K562 (cell line): ENCODE measurements around the gene GRIK2. TPM values are rescaled to one million over a fixed set of nuclear protein-coding genes. Genes with fewer than 3 reads are reported as not detected.

Source experiments
- ATAC-seq: fragments of 200-7000 bp; cut with Tn5 transposase; 3 replicates; pipeline ENCODE4 v1.9.1; 2020; ENCODE audit warnings: moderate library complexity
- BruUV-seq: library from RNA; stranded (reverse); fragments of 400-500 nt; replicated peaks from 2 replicates; lab custom pipeline; 2021; lab: Mats Ljungman, UMichigan
- CTCF ChIA-PET: fragments of 300-600 bp; formaldehyde crosslinking; extraction: SDS; loops from one replicate; lab custom pipeline; 2021; ENCODE audit warnings: low intra/inter-chr PET ratio; lab: Yijun Ruan, JAX
- POLR2A ChIA-PET: fragments of 300-600, 350-650 bp; sonication (Branson Sonifier 250); formaldehyde crosslinking; extraction: SDS; loops from one replicate; lab custom pipeline; 2021; ENCODE audit warnings: antibody characterized with exemption, inconsistent platforms; lab: Yijun Ruan, JAX
- DNase-seq, 4 experiments: peaks; one replicate each; pipeline versions ENCODE4 v3.0.0 to v3.0.0-alpha.2; 2011 to 2018; ENCODE audit warnings: low spot score in 3 of 4, mixed read lengths in 3 of 4; ENCODE audit errors: extremely low read depth in 1 of 4
- FAIRE-seq: peaks from 2 replicates; lab custom pipeline; 2011; peaks lifted over from hg19 to GRCh38; lab: Jason Lieb, UNC
- H2AFZ ChIP-seq: 2 replicates; pipeline ENCODE4 v1.6.0; 2011; ENCODE audit warnings: low read depth, low read length, control low read depth, inconsistent platforms
- H3K27ac ChIP-seq: fragments of 200-600 bp; 3 replicates; pipeline ENCODE4 v1.8.0; 2011; ENCODE audit warnings: low read depth, mild to moderate bottlenecking, control low read depth, inconsistent platforms, low read length, moderate library complexity, mixed read lengths; ENCODE audit errors: extremely low read depth
- H3K27me3 ChIP-seq, 2 experiments: fragments of 300-600 bp in 1 of 2; 2 replicates in 1 of 2; 3 replicates in 1 of 2; pipeline versions ENCODE4 v1.6.0 to v1.8.0; 2011; ENCODE audit warnings: inconsistent platforms in 2 of 2, low read length in 2 of 2, mild to moderate bottlenecking in 1 of 2, mixed read lengths in 1 of 2, moderate library complexity in 1 of 2; ENCODE audit not compliant: control insufficient read depth in 2 of 2, insufficient read depth in 2 of 2
- H3K36me3 ChIP-seq: fragments of 300-600 bp; 3 replicates; pipeline ENCODE4 v1.8.0; 2011; ENCODE audit warnings: mild to moderate bottlenecking, low read length, inconsistent platforms; ENCODE audit not compliant: control insufficient read depth, insufficient read depth
- H3K4me1 ChIP-seq, 2 experiments: fragments of 200-600 bp in 1 of 2; replicated peaks in 1 of 2; 2 replicates in 1 of 2; 3 replicates in 1 of 2; pipeline versions ENCODE4 v1.5.1 to v1.8.0; 2011; ENCODE audit warnings: inconsistent platforms in 2 of 2, low read length in 2 of 2, mild to moderate bottlenecking in 1 of 2, mixed read lengths in 1 of 2, moderate library complexity in 1 of 2; ENCODE audit not compliant: control insufficient read depth in 2 of 2, insufficient read depth in 2 of 2
- H3K4me2 ChIP-seq: 2 replicates; pipeline ENCODE4 v1.6.1; 2011; ENCODE audit warnings: low read length, control low read depth, inconsistent platforms, mixed read lengths; ENCODE audit not compliant: insufficient read depth
- H3K4me3 ChIP-seq: fragments of 200-600 bp; sonication (generic), shearing (Covaris generic); 2 replicates; pipeline ENCODE4 v1.5.1; 2016; ENCODE audit warnings: control low read depth, inconsistent platforms
- H3K79me2 ChIP-seq: fragments of 200-600 bp; 3 replicates; pipeline ENCODE4 v1.8.0; 2011; ENCODE audit warnings: low read length, inconsistent platforms; ENCODE audit not compliant: control insufficient read depth, insufficient read depth
- H3K9ac ChIP-seq, 2 experiments: 2 replicates each; pipeline versions ENCODE4 v1.6.0 to v1.6.1; 2011; ENCODE audit warnings: low read depth in 2 of 2, low read length in 2 of 2, control low read depth in 1 of 2, inconsistent platforms in 1 of 2, mild to moderate bottlenecking in 1 of 2, mixed read lengths in 1 of 2; ENCODE audit not compliant: insufficient read depth in 1 of 2
- H3K9me1 ChIP-seq: one replicate; pipeline ENCODE4 v1.6.0; 2011; ENCODE audit warnings: inconsistent platforms, mild to moderate bottlenecking, low read length, moderate library complexity; ENCODE audit not compliant: control insufficient read depth, insufficient read depth
- H3K9me3 ChIP-seq: replicated peaks from 2 replicates; pipeline ENCODE4 v1.5.1; 2011; ENCODE audit warnings: low read depth, low read length, inconsistent platforms; ENCODE audit not compliant: control insufficient read depth, insufficient read depth
- H4K20me1 ChIP-seq: replicated peaks from 2 replicates; pipeline ENCODE4 v1.6.1; 2011; ENCODE audit warnings: low read length, inconsistent platforms, mixed read lengths; ENCODE audit not compliant: control insufficient read depth, insufficient read depth
- ARHGAP35 ChIP-seq: fragments of 450-650 bp; IDR thresholded peaks from 2 replicates; pipeline ENCODE4 v1.6.1; 2018; ENCODE audit not compliant: partially characterized antibody
- CBFA2T2 ChIP-seq: fragments of 450-650 bp; conservative IDR thresholded peaks from 2 replicates; pipeline ENCODE4 v1.6.1; 2017; ENCODE audit warnings: mild to moderate bottlenecking
- DIDO1 ChIP-seq: fragments of 450-650 bp; IDR thresholded peaks from 2 replicates; pipeline ENCODE4 v1.6.1; 2016; ENCODE audit warnings: low read depth, missing biosample characterization, missing genetic modification characterization
- LARP7 ChIP-seq: fragments of 450-650 bp; IDR thresholded peaks from 2 replicates; pipeline ENCODE4 v1.6.1; 2016
- MCM3 ChIP-seq: fragments of 450-650 bp; IDR thresholded peaks from 2 replicates; pipeline ENCODE4 v1.6.1; 2016
- MECOM ChIP-seq: fragments of 250-450 bp; sonication (Bioruptor Pico); IDR thresholded peaks from 2 replicates; pipeline ENCODE4 v1.8.0; 2022; ENCODE audit warnings: inconsistent platforms
- NFIX ChIP-seq: fragments of 250-450 bp; sonication (Bioruptor Pico); IDR thresholded peaks from 2 replicates; pipeline ENCODE4 v1.4.0; 2020; ENCODE audit warnings: low read depth, mild to moderate bottlenecking, moderate library complexity
- PTBP1 ChIP-seq: fragments of 200-400 bp; formaldehyde crosslinking; IDR thresholded peaks from 2 replicates; pipeline ENCODE4 v1.6.1; 2017; ENCODE audit warnings: low read depth, low read length
- SAP30 ChIP-seq: fragments of 200-600 bp; sonication (generic); IDR thresholded peaks from 2 replicates; pipeline ENCODE4 v1.6.1; 2012; ENCODE audit warnings: borderline replicate concordance, low read depth, mild to moderate bottlenecking, moderate library complexity, low read length, control low read depth, inconsistent platforms; ENCODE audit not compliant: insufficient read depth, poor library complexity, severe bottlenecking
- SREBF2 ChIP-seq: sonication (generic); formaldehyde crosslinking; IDR thresholded peaks from 2 replicates; pipeline ENCODE4 v1.4.0; 2020; ENCODE audit warnings: mild to moderate bottlenecking, missing genetic modification reagents
- YBX1 ChIP-seq: fragments of 450-650 bp; IDR thresholded peaks from 2 replicates; pipeline ENCODE4 v1.7.1; 2016; ENCODE audit warnings: mild to moderate bottlenecking
- ZNF3 ChIP-seq: fragments of 250-450 bp; sonication (Bioruptor Pico); IDR thresholded peaks from 2 replicates; pipeline ENCODE4 v1.5.0; 2021; ENCODE audit warnings: mild to moderate bottlenecking, moderate library complexity
- ZNF395 ChIP-seq: fragments of 200-800 bp; sonication (Bioruptor generic); IDR thresholded peaks from 2 replicates; pipeline ENCODE4 v1.6.1; 2017; ENCODE audit warnings: missing genetic modification characterization, missing compliant biosample characterization
- WGBS: fragments of 100-300 bp; shearing (Covaris generic); methylation state at CpG from one replicate; pipeline ENCODE4 v1.1.6; 2016; ENCODE audit warnings: low coverage, mixed read lengths; ENCODE audit not compliant: insufficient coverage; ENCODE audit errors: missing lambda C conversion rate; 5-methylcytosine and 5-hydroxymethylcytosine counted together
- in situ Hi-C: fragments of 300-500 bp; cut with MboI; formaldehyde crosslinking; loops from 4 replicates; pipeline ENCODE4 v1.15.0; 2018; ENCODE audit warnings: inconsistent platforms, mixed read lengths
- intact Hi-C: fragments of 100-400 bp; cut with micrococcal nuclease; formaldehyde crosslinking; loops from 2 replicates; pipeline ENCODE4 v1.14.2; 2022
- polyA plus RNA-seq, 8 experiments: library from polyadenylated mRNA; depleted of rRNA in 4 of 8; stranded (reverse) in 5 of 8; unstranded in 3 of 8; fragments of >200 nt; fragmentation: Nextera tagmentation in 2 of 8; fragmentation: Illumina TruSeq in 1 of 8; extraction: Ambion mirVana in 2 of 8; extraction: Trizol in 1 of 8; gene quantifications; 2 replicates each; pipeline versions ENCODE4 v1.2.1 to v1.2.3, GENCODE V29; 2011 to 2014; ENCODE audit warnings: inconsistent platforms in 1 of 8, missing spikeins in 1 of 8
- total RNA-seq, 7 experiments: library from RNA; depleted of rRNA in 6 of 7; stranded (reverse); fragments of >200 nt in 6 of 7; fragmentation: Illumina TruSeq in 2 of 7; extraction: Trizol in 2 of 7; gene quantifications; 2 replicates each; pipeline versions ENCODE4 v1.2.1 to v1.2.3, GENCODE V29; 2011 to 2021; ENCODE audit warnings: low replicate concordance in 1 of 7

GRIK2 gene
- total and polyA plus RNA-seq, 9 of the 15 experiments (the other 6 are each of a cell fraction or from before 2014, with no cell fraction given), result not detected

GRCh38 chr6:101401792-101402621 lies 8.5 kb downstream of the GRIK2 start (continued):
- no peak for TF ChIP-seq ZNF395 (CRISPR knock-in tag)
- TF ChIP-seq PTBP1, result no peak

DNA sequence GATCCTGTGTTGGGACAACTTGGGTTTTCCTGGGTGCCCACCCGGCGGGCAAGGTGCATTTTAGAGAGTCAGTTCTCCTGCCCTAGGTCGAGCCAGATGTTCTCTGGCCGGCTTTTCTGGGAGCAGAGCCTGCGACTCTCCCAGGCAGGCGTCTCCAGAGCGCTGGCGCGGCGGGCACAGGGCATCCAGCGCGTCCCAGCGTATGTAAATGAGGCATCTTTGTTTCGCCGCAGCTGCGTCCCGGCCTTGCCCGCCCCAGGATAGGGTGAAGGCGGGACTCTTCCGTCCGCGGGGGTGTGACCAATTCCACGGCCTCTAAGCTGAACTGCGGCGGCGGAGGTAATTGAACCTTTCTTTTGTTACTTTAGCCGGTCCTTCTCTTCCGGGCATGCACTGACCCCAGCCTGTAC lies 9.1 kb downstream of the GRIK2 start:
- H3K27ac ChIP-seq, result no peak overlapping the region
- H3K9me1 ChIP-seq, result no peaks in the 10 kb centered on the region
- WGBS, result 2% methylated on average over 24 of the region's 28 CpGs
- H3K4me2 ChIP-seq, result no peak overlapping the region
- ChIA-PET POLR2A (no interaction called here), CTCF (no interaction called here)
- FAIRE-seq (no peak), ATAC-seq (no peak), DNase-seq (no peak)
- intact Hi-C loops (no loop called here), in situ Hi-C loops (no loop called here)
- H3K9me3 ChIP-seq, result no peaks in the 10 kb centered on the region
- no peaks in the 10 kb centered on the region for H3K79me2 ChIP-seq
- TF ChIP-seq NFIX (no peak), ZNF3 (CRISPR knock-in tag) (no peak), SAP30 (no peak), ARHGAP35 (no peak), MCM3 (no peak), DIDO1 (tag) (no peak), SREBF2 (CRISPR knock-in tag) (no peak), MECOM (CRISPR knock-in tag) (no peak), YBX1 (no peak), LARP7 (no peak), CBFA2T2 (no peak)
- no TSS peak for BruUV-seq
- H2AFZ ChIP-seq, result no peak overlapping the region
- H4K20me1 ChIP-seq, result no peaks in the 10 kb centered on the region
- no peak overlapping the region for H3K9ac ChIP-seq
- H3K36me3 ChIP-seq, result no peaks in the 10 kb centered on the region
- H3K4me1 ChIP-seq, result peaks cover 0 to 3% of the 10 kb centered on the region in 2 experiments; a peak in 1 of 5 replicates
- H3K4me3 ChIP-seq, result no peak overlapping the region
- H3K27me3 ChIP-seq, result no peaks in the 10 kb centered on the region; a peak in 1 of 5 replicates
